ENCODE measurements around the gene KRT71.

DNA sequence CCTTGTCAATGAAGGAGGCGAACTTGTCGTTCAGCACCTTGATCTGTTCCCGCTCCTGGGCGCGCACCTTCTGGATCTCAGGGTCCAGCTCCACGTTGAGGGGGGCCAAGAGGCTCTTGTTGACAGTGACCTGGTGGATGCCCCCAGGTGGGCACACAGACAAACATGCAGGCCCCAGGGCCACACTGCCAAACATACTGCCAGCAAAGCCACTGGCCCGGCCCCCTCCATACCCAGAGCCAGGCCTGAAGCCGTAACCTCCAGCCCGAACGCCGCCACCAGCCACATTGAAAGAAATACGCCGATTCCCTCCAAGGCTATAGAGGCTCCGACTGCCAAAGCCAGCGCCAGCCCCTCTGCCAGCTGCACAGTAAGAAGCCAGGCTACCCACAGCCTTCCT is 20.4 kb upstream of the KRT71 start:
- TF ChIP-seq POLR2A (IDR thresholded peaks at IDR 0.05; ENCODE audit: low read length) (no peak), GATA1 (IDR thresholded peaks at IDR 0.05; ENCODE audit: low read depth, low read length) (no peak)

All from erythroblast (primary cell).